GM10847 (cell line): ENCODE results near the gene TCN2.

Experiments
- POLR2A ChIP-seq: IDR thresholded peaks from 2 replicates; pipeline ENCODE4 v1.6.1; 2011; ENCODE audit not compliant: insufficient read length; ENCODE audit errors: extremely low read depth

TCN2 gene

GRCh38 chr22:30574095-30574981, 32.6 kb upstream of the TCN2 start, which contains the start of gene GAL3ST1:
TSS of gene GAL3ST1 (minus strand) at chr22:30574665. CDS start at chr22:30557392, 17,273 bp downstream.
- no peak for TF ChIP-seq POLR2A

GRCh38 chr22:30574997-30575671, 31.8 kb upstream of the TCN2 start:
- no peak for TF ChIP-seq POLR2A

GRCh38 chr22:30575859-30576258, 31.1 kb upstream of the TCN2 start:
- no peak for TF ChIP-seq POLR2A

GRCh38 chr22:30578481-30578880, 28.5 kb upstream of the TCN2 start:
- TF ChIP-seq POLR2A: no peak

GRCh38 chr22:30580896-30581295, 26.1 kb upstream of the TCN2 start:
- no peak for TF ChIP-seq POLR2A

- no peak for TF ChIP-seq POLR2A
Observed at GRCh38 chr22:30582051-30582450, 24.9 kb upstream of the TCN2 start.

- no peak for TF ChIP-seq POLR2A
Observed at GRCh38 chr22:30582788-30583545, 24.0 kb upstream of the TCN2 start.

- no peak for TF ChIP-seq POLR2A
Observed at GRCh38 chr22:30584441-30584840, 22.5 kb upstream of the TCN2 start.

GRCh38 chr22:30586414-30586813, 20.6 kb upstream of the TCN2 start:
- no peak for TF ChIP-seq POLR2A

GRCh38 chr22:30591191-30591587, 15.8 kb upstream of the TCN2 start:
- no peak for TF ChIP-seq POLR2A

GRCh38 chr22:30591588-30592359, 15.2 kb upstream of the TCN2 start, which contains the start of gene PES1:
TSS of gene PES1 (minus strand) at chr22:30591910. CDS start at chr22:30591833, 77 bp downstream.
- TF ChIP-seq POLR2A: peak; percentile 60

- no peak for TF ChIP-seq POLR2A
Observed at GRCh38 chr22:30596199-30596598, 10.8 kb upstream of the TCN2 start.

- TF ChIP-seq POLR2A: no peak
Observed at GRCh38 chr22:30596886-30597285, 10.1 kb upstream of the TCN2 start.

- no peak for TF ChIP-seq POLR2A
Observed at GRCh38 chr22:30598986-30599385, 8.0 kb upstream of the TCN2 start.

GRCh38 chr22:30600921-30601320, 6.1 kb upstream of the TCN2 start:
- no peak for TF ChIP-seq POLR2A

GRCh38 chr22:30601464-30601863, 5.5 kb upstream of the TCN2 start:
- no peak for TF ChIP-seq POLR2A
